ENCODE measurements around the gene HOXB6. TPM values are rescaled to one million over a fixed set of nuclear protein-coding genes. Genes with fewer than 3 reads are reported as not detected.

Gene HOXB6
- total RNA-seq, 1 donor from 2014 or later, result not detected

GRCh38 chr17:48578616-48579470, 25.9 kb downstream of the HOXB6 start:
- H3K4me3 Mint-ChIP-seq, result peak overlapping the region; percentile 50
- H4K20me1 ChIP-seq (ENCODE audit: low read depth), result peaks cover 93% of the 10 kb centered on the region
- H3K9ac ChIP-seq, result no peak overlapping the region
- no peak for DNase-seq (ENCODE audit: low spot score)
- peaks cover 100% of the 10 kb centered on the region for H3K27me3 ChIP-seq
- H3K27me3 Mint-ChIP-seq (ENCODE audit: insufficient read depth, low read depth), result peaks cover 93% of the 10 kb centered on the region
- no peaks in the 10 kb centered on the region for H3K79me2 ChIP-seq (ENCODE audit: low read depth)
- H3K4me1 ChIP-seq, result no peaks in the 10 kb centered on the region
- peaks cover 15% of the 10 kb centered on the region for H3K9me3 Mint-ChIP-seq
- peaks cover 4% of the 10 kb centered on the region for H3F3A ChIP-seq (ENCODE audit: low read depth)
- H3K36me3 Mint-ChIP-seq, result no peaks in the 10 kb centered on the region
- no peaks in the 10 kb centered on the region for H3K4me1 Mint-ChIP-seq
- no peak overlapping the region for H3K27ac ChIP-seq
- no peak overlapping the region for H3K4me3 ChIP-seq
- no peak overlapping the region for H2AFZ ChIP-seq (replicated peaks)
- H3K4me2 ChIP-seq, result peak overlapping the region; percentile 58
- no peaks in the 10 kb centered on the region for H3K36me3 ChIP-seq
- TF ChIP-seq EZH2phosphoT487 (IDR thresholded peaks at IDR 0.05) (peak; percentile 91), EZH2 (IDR thresholded peaks at IDR 0.05) (peak; percentile 28), CTCF (IDR thresholded peaks at IDR 0.05) (no peak)
- no peaks in the 10 kb centered on the region for H3K9me3 ChIP-seq (ENCODE audit: low read depth)
- H3K27ac Mint-ChIP-seq, result no peak overlapping the region

DNA sequence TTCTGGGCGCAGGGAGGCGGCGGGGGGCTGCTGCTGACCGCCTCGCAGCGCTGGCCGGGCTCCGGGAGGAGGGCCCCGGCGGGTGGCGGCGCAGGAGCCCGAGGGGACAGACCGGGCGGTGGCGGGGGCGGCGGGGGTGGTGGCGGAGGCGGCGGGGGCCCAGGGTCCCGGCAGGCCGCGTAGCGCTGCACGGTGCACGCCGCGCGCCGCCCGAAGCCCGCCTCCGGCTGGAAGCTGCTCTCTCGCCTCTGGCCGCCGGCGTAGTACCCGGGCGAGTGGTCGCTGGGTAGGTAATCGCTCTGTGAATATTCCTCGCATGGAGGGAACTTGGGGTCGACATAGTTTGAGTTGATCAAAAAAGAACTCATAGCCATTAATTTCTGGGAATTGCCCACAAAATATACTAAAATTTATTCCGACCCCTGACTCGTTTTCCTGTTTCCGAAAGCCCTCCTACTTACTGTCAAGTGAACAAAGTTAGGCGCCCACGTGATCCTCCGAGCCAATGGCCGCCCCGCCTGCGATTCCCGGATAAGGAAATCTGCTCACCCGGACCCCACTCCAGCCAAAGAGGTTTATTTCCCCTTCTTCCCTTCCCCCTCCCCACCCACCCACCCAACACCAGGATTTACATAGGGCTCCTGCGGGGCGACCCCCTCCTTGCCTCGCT, 26.7 kb downstream of the HOXB6 start, which contains the start of gene HOXB4:
Gene HOXB4, minus strand, starts transcription at position 405 of the 670 bp plus-strand sequence. Its CDS starts 31 bp downstream, at position 374.
- Histone ChIP-seq H3K79me2 (ENCODE audit: low read depth) (no peaks in the 10 kb centered on the region), H3K9ac (no peak within 1 kb of the TSS), H3K4me1 (no peaks in the 10 kb centered on the region), H3K27ac (no peak within 1 kb of the TSS), H3K9me3 (ENCODE audit: low read depth) (no peaks in the 10 kb centered on the region), H2AFZ (replicated peaks) (no peak within 1 kb of the TSS), H3F3A (ENCODE audit: low read depth) (peaks cover 4% of the 10 kb centered on the region), H3K4me3 (no peak within 1 kb of the TSS), H3K27me3 (peaks cover 100% of the 10 kb centered on the region), H4K20me1 (ENCODE audit: low read depth) (peaks cover 94% of the 10 kb centered on the region), H3K36me3 (no peaks in the 10 kb centered on the region), H3K4me2 (peak within 1 kb of the TSS; percentile 58)
- peak; percentile 74 for DNase-seq (ENCODE audit: low spot score)
- Mint-ChIP-seq H3K27ac (no peak within 1 kb of the TSS), H3K9me3 (peaks cover 13% of the 10 kb centered on the region), H3K4me3 (peak within 1 kb of the TSS; percentile 67), H3K4me1 (no peaks in the 10 kb centered on the region), H3K27me3 (ENCODE audit: insufficient read depth, low read depth) (peaks cover 93% of the 10 kb centered on the region), H3K36me3 (no peaks in the 10 kb centered on the region)
- TF ChIP-seq EZH2phosphoT487 (IDR thresholded peaks at IDR 0.05) (peak; percentile 77), EZH2 (IDR thresholded peaks at IDR 0.05) (peak; percentile 74), CTCF (IDR thresholded peaks at IDR 0.05) (no peak)

- Histone ChIP-seq H2AFZ (replicated peaks) (no peak overlapping the region), H4K20me1 (ENCODE audit: low read depth) (peaks cover 94% of the 10 kb centered on the region), H3F3A (ENCODE audit: low read depth) (peaks cover 4% of the 10 kb centered on the region), H3K9me3 (ENCODE audit: low read depth) (no peaks in the 10 kb centered on the region), H3K36me3 (no peaks in the 10 kb centered on the region), H3K4me2 (no peak overlapping the region), H3K27ac (no peak overlapping the region), H3K79me2 (ENCODE audit: low read depth) (no peaks in the 10 kb centered on the region), H3K9ac (no peak overlapping the region), H3K27me3 (peaks cover 100% of the 10 kb centered on the region), H3K4me3 (no peak overlapping the region), H3K4me1 (no peaks in the 10 kb centered on the region)
- no peak for DNase-seq (ENCODE audit: low spot score)
- Mint-ChIP-seq H3K36me3 (no peaks in the 10 kb centered on the region), H3K27ac (no peak overlapping the region), H3K4me1 (no peaks in the 10 kb centered on the region), H3K27me3 (ENCODE audit: insufficient read depth, low read depth) (peaks cover 93% of the 10 kb centered on the region), H3K9me3 (peaks cover 10% of the 10 kb centered on the region), H3K4me3 (peak overlapping the region; percentile 35)
- TF ChIP-seq CTCF (IDR thresholded peaks at IDR 0.05) (no peak), EZH2 (IDR thresholded peaks at IDR 0.05) (peak; percentile 93), EZH2phosphoT487 (IDR thresholded peaks at IDR 0.05) (peak; percentile 68)
These were observed 27.3 kb downstream of the HOXB6 start for GRCh38 chr17:48577330-48577945.
